Glomerular visceral epithelial cell (primary cell): ENCODE results near the gene NSG2.

Experiments used
- DNase-seq: peaks from one replicate; pipeline ENCODE4 v3.0.0-alpha.2; 2016; ENCODE audit errors: extremely low spot score

The NSG2 gene

DNA sequence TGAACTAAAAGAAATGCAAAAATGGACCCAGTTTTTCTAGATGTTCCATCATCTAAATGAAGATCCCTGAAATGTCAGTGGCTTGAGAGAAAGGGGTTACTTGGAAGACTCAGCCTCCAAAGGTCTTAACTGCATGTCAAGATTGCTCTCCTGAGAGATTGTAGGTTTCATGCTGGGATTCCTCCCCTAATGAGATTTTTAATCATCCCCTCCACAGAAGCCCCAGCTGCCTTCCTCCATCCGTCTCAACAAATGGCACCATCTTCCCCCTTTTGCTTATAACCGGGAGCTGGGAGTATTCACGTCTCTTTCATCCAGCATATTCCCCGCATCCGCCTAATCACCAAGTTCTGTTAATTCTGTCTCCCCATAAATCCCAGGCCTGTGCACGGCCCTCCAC lies 104.5 kb downstream of the NSG2 start:
- no peak for DNase-seq

DNA sequence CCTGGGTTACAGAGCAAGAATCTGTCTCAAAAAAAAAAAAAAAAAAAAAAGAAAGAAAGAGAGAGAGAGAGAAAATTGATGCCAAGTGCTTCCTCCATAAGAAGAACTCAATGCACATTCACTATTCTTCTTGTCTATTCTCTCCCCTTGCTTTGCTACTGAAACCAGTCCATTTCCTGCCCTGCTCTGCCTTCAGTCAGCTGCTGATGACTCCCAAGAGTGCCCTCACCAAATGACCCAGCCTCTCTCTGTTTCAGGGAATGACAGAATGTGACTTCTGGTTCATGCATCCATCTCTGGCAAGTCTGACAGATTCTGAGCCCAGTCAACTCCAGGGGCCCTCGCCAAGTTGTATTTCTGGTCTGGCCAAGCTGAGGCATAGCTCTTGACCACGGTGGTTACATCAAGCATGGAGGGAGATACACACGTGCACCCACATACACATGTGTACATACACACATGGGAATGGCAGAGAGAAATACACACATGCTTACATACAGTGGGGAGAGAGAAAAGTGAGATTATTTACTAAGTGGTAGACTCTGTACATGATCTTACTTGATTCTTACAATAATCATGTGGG lies 106.2 kb downstream of the NSG2 start:
- DNase-seq: no peak

DNA sequence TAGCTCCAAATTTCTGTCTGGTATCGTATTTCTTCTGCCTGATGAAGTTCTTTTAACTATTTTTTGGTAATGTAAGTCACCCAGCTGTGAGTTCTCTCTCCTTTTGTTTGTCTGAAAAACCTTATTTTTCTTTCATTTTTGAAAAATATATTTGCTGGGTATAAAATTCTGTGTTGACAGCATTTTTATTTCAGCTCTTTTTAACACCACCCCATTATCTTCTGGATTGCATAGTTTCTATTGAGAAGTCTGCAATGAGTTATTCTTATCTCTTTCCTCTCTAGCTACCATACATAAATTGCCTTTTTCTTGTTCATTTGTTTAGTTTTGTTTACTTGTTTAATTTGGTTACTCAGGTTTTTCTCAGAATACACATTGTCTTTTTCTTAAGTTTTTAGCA lies 109.1 kb downstream of the NSG2 start:
- no peak for DNase-seq

DNA sequence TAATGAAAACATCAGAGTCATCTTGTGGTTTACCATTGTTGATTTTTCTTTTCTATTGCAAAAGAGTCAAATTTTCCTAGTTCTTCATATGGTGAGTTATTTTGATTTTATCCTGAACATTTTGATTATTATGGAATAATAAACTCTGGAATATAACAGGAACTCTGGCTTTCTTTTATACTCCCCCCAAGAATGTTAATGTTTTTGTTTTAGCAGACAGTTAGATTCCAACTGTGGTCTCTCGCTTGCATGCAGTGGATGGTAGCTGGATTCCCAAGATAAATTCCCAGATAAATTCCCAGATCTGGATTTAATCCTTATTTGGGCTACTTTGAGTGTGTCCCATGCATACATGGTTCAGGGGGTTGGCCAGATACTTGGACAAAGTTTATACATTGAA lies 109.8 kb downstream of the NSG2 start:
- no peak for DNase-seq

- no peak for DNase-seq
Observed at GRCh38 chr5:174155706-174156105, 110.2 kb downstream of the NSG2 start.

- DNase-seq: no peak
Observed at GRCh38 chr5:174157048-174157447, 111.5 kb downstream of the NSG2 start.
